IMR-90 (cell line): Measurements from ENCODE around the gene CDK5. TPM values are rescaled to one million over a fixed set of nuclear protein-coding genes. Genes with fewer than 3 reads are reported as not detected.

Experiments
- ATAC-seq: fragments of 200-7000 bp; cut with Tn5 transposase; 2 replicates; pipeline ENCODE4 v1.9.1; 2020; ENCODE audit warnings: low read depth, mild to moderate bottlenecking, moderate library complexity
- BruUV-seq: library from RNA; stranded (reverse); fragments of 400-500 nt; replicated peaks from 2 replicates; lab custom pipeline; 2021; lab: Mats Ljungman, UMichigan
- CTCF ChIA-PET: fragments of 300-600 bp; formaldehyde crosslinking; extraction: SDS; loops from one replicate; lab custom pipeline; 2021; ENCODE audit warnings: antibody characterized with exemption; lab: Yijun Ruan, JAX
- POLR2A ChIA-PET: fragments of 300-600 bp; sonication (Branson Sonifier 250); formaldehyde crosslinking; loops from one replicate; lab custom pipeline; 2022; ENCODE audit warnings: antibody characterized with exemption; ENCODE audit not compliant: unreplicated experiment; lab: Charles Lee
- DNase-seq: peaks from one replicate; pipeline ENCODE4 v3.0.0; 2013
- H2AFZ ChIP-seq: replicated peaks from 2 replicates; pipeline ENCODE3; 2013; ENCODE audit warnings: low read length, mild to moderate bottlenecking; ENCODE audit not compliant: poor library complexity
- H2AK5ac ChIP-seq: 2 replicates; pipeline ENCODE4 v1.6.1; 2013; ENCODE audit warnings: low read depth, low read length, inconsistent platforms
- H2AK9ac ChIP-seq: replicated peaks from 2 replicates; pipeline ENCODE3; 2013; ENCODE audit warnings: mild to moderate bottlenecking, low read depth, low read length, moderate library complexity; ENCODE audit not compliant: poor library complexity
- H2BK120ac ChIP-seq: 2 replicates; pipeline ENCODE4 v1.6.1; 2013; ENCODE audit warnings: low read depth, low read length, inconsistent platforms
- H2BK15ac ChIP-seq: 3 replicates; pipeline ENCODE4 v1.6.1; 2013; ENCODE audit warnings: low read depth, low read length, inconsistent platforms
- H2BK20ac ChIP-seq: 2 replicates; pipeline ENCODE4 v1.6.1; 2013; ENCODE audit warnings: low read depth, mild to moderate bottlenecking, inconsistent platforms, low read length, moderate library complexity
- H2BK5ac ChIP-seq: 2 replicates; pipeline ENCODE4 v1.6.1; 2013; ENCODE audit warnings: mild to moderate bottlenecking, low read depth, low read length, inconsistent platforms; ENCODE audit not compliant: poor library complexity, severe bottlenecking
- H3K14ac ChIP-seq: replicated peaks from 2 replicates; pipeline ENCODE4 v1.6.1; 2013; ENCODE audit warnings: low read depth, low read length, inconsistent platforms
- H3K18ac ChIP-seq: 2 replicates; pipeline ENCODE4 v1.6.1; 2013; ENCODE audit warnings: low read depth, low read length, control low read depth
- H3K23ac ChIP-seq: 2 replicates; pipeline ENCODE4 v1.6.1; 2013; ENCODE audit warnings: low read depth, low read length, inconsistent platforms
- H3K27ac ChIP-seq: 2 replicates; pipeline ENCODE4 v1.5.1; 2013; ENCODE audit warnings: mild to moderate bottlenecking, control low read depth, low read length; ENCODE audit not compliant: insufficient read depth
- H3K27me3 ChIP-seq: 2 replicates; pipeline ENCODE4 v1.6.1; 2013; ENCODE audit warnings: low read length; ENCODE audit not compliant: control insufficient read depth, insufficient read depth
- H3K36me3 ChIP-seq: 2 replicates; pipeline ENCODE4 v1.6.1; 2013; ENCODE audit warnings: low read length, mixed read lengths; ENCODE audit not compliant: control insufficient read depth, insufficient read depth
- H3K4ac ChIP-seq: 2 replicates; pipeline ENCODE4 v1.6.1; 2013; ENCODE audit warnings: low read depth, low read length, inconsistent platforms
- H3K4me1 ChIP-seq: 2 replicates; pipeline ENCODE4 v1.6.1; 2013; ENCODE audit warnings: low read length, mixed read lengths; ENCODE audit not compliant: control insufficient read depth, insufficient read depth
- H3K4me2 ChIP-seq: 2 replicates; pipeline ENCODE4 v1.6.1; 2013; ENCODE audit warnings: low read depth, mild to moderate bottlenecking, control low read depth, low read length, moderate library complexity
- H3K4me3 ChIP-seq: 2 replicates; pipeline ENCODE4 v1.5.1; 2013; ENCODE audit warnings: low read depth, mild to moderate bottlenecking, control low read depth, low read length, moderate library complexity; ENCODE audit not compliant: insufficient read depth
- H3K56ac ChIP-seq: 2 replicates; pipeline ENCODE4 v1.6.1; 2013; ENCODE audit warnings: low read length, inconsistent platforms; ENCODE audit not compliant: insufficient read depth; ENCODE audit errors: extremely low read depth
- H3K79me1 ChIP-seq, 2 experiments: 2 replicates each; pipeline ENCODE4 v1.6.1; 2013; ENCODE audit warnings: low read length in 2 of 2, inconsistent platforms in 1 of 2, low read depth in 1 of 2
- H3K9ac ChIP-seq: 2 replicates; pipeline ENCODE4 v1.6.1; 2013; ENCODE audit warnings: low read depth, low read length, control low read depth
- H3K9me1 ChIP-seq: 2 replicates; pipeline ENCODE4 v1.6.1; 2013; ENCODE audit warnings: low read length, inconsistent platforms; ENCODE audit not compliant: insufficient read depth
- H3K9me3 ChIP-seq: 2 replicates; pipeline ENCODE4 v1.6.1; 2013; ENCODE audit warnings: low read length; ENCODE audit not compliant: control insufficient read depth, insufficient read depth
- H4K20me1 ChIP-seq: 2 replicates; pipeline ENCODE4 v1.6.1; 2013; ENCODE audit warnings: low read length, inconsistent platforms; ENCODE audit not compliant: insufficient read depth
- H4K5ac ChIP-seq: 2 replicates; pipeline ENCODE4 v1.6.1; 2013; ENCODE audit warnings: mild to moderate bottlenecking, low read depth, low read length, control low read depth
- H4K8ac ChIP-seq, 2 experiments: 2 replicates each; pipeline ENCODE4 v1.6.1; 2013; ENCODE audit warnings: low read depth in 2 of 2, low read length in 2 of 2, control low read depth in 1 of 2, inconsistent platforms in 1 of 2
- H4K91ac ChIP-seq: 2 replicates; pipeline ENCODE4 v1.6.1; 2013; ENCODE audit warnings: low read depth, low read length, inconsistent platforms; ENCODE audit not compliant: insufficient read depth
- CEBPB ChIP-seq: IDR thresholded peaks from 2 replicates; pipeline ENCODE4 v1.6.1; 2012; ENCODE audit warnings: low read depth, low read length, improper control_type of control experiment
- CHD1 ChIP-seq: IDR thresholded peaks from 2 replicates; pipeline ENCODE4 v1.6.1; 2012; ENCODE audit warnings: low read depth, low read length, improper control_type of control experiment
- CTCF ChIP-seq: conservative IDR thresholded peaks from 2 replicates; pipeline ENCODE4 v1.5.1; 2012; ENCODE audit warnings: mild to moderate bottlenecking, low read depth, low read length, improper control_type of control experiment
- FOS ChIP-seq: fragments of 150-350 bp; IDR thresholded peaks from 2 replicates; pipeline ENCODE4 v1.6.1; 2016; ENCODE audit warnings: low read depth, low read length
- MAFK ChIP-seq: IDR thresholded peaks from 2 replicates; pipeline ENCODE4 v1.6.1; 2012; ENCODE audit warnings: low read depth, low read length, improper control_type of control experiment
- MAZ ChIP-seq: IDR thresholded peaks from 2 replicates; pipeline ENCODE4 v1.6.1; 2012; ENCODE audit warnings: low read depth, mild to moderate bottlenecking, low read length, improper control_type of control experiment, moderate library complexity, borderline replicate concordance
- MXI1 ChIP-seq: IDR thresholded peaks from 2 replicates; pipeline ENCODE4 v1.6.1; 2012; ENCODE audit warnings: low read depth, mild to moderate bottlenecking, low read length, moderate library complexity, borderline replicate concordance
- NFE2L2 ChIP-seq: fragments of 150-350 bp; IDR thresholded peaks from 2 replicates; pipeline ENCODE4 v1.6.1; 2016; ENCODE audit warnings: low read depth, mild to moderate bottlenecking, low read length
- POLR2A ChIP-seq: IDR thresholded peaks from 2 replicates; pipeline ENCODE4 v1.6.1; 2012; ENCODE audit warnings: mild to moderate bottlenecking, low read depth, low read length
- RAD21 ChIP-seq: IDR thresholded peaks from 2 replicates; pipeline ENCODE4 v1.6.1; 2012; ENCODE audit warnings: low read length, improper control_type of control experiment
- RCOR1 ChIP-seq: IDR thresholded peaks from 2 replicates; pipeline ENCODE4 v1.6.1; 2012; ENCODE audit warnings: mild to moderate bottlenecking, low read length, improper control_type of control experiment; ENCODE audit not compliant: insufficient replicate concordance
- RFX5 ChIP-seq: IDR thresholded peaks from 2 replicates; pipeline ENCODE4 v1.8.0; 2012; ENCODE audit warnings: low read depth, mild to moderate bottlenecking, low read length, moderate library complexity
- SMC3 ChIP-seq: fragments of 150-350 bp; IDR thresholded peaks from 2 replicates; pipeline ENCODE4 v1.6.1; 2016; ENCODE audit warnings: low read depth, mild to moderate bottlenecking, antibody characterized with exemption, low read length, moderate library complexity
- WGBS, 2 experiments: methylation state at CpG; one replicate each; pipeline versions ENCODE4 v1.1.5 to v1.1.7; 2013; ENCODE audit warnings: missing lambda C conversion rate in 2 of 2; ENCODE audit not compliant: insufficient read length in 1 of 2; ENCODE audit errors: extremely low coverage in 2 of 2; 5-methylcytosine and 5-hydroxymethylcytosine counted together
- dilution Hi-C: fragments of 300-500 bp; cut with HindIII; formaldehyde crosslinking; loops from one replicate; pipeline ENCODE4 v1.14.3; 2018; ENCODE audit warnings: low sequenced_read_pairs; ENCODE audit not compliant: unreplicated experiment
- in situ Hi-C: fragments of 300-500 bp; cut with MboI; formaldehyde crosslinking; loops from 3 replicates; pipeline ENCODE4 v1.14.3; 2019; ENCODE audit warnings: low sequenced_read_pairs, inconsistent platforms, mixed read lengths
- intact Hi-C: fragments of 100-400 bp; cut with micrococcal nuclease; formaldehyde crosslinking; loops from 2 replicates; pipeline ENCODE4 v1.10.0; 2022
- polyA plus RNA-seq, 3 experiments: library from polyadenylated mRNA; depleted of rRNA; stranded (reverse); fragments of >200 nt; gene quantifications; 2 replicates each; pipeline ENCODE4 v1.2.3, GENCODE V29; 2012; ENCODE audit warnings: low replicate concordance in 1 of 3
- total RNA-seq: library from RNA; depleted of rRNA; stranded (reverse); fragments of >200 nt; gene quantifications from 2 replicates; pipeline ENCODE4 v1.2.3, GENCODE V29; 2012
- TF ChIP-seq, protein P1 (sequence below): fragments of 150-350 bp; IDR thresholded peaks from 2 replicates; pipeline ENCODE4 v1.6.1; 2016; ENCODE audit warnings: low read depth, mild to moderate bottlenecking, low read length, moderate library complexity, borderline replicate concordance

The CDK5 gene
- total and polyA plus RNA-seq, 2 of the 4 experiments (the other 2 are of a cell fraction), result 22.4 to 34.8 TPM

DNA sequence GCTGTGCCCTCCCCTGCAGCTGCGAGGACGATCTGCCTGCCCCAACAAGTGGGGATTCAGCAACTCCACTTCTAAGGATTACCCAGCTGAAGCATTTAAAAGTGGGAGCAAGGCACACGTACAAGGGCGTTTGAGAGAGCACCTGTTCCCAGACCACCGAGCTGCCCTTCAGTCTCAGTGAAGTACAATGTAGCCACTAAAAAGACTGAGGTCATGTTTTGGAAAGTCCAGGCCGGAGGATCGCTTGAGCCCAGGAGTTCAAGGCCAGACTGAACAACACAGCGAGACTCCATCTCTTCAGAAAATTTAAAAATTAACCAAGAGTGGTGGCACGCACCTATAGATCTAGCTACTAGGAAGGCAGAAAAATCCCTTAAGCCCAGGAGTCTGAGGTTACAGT lies 52.1 kb downstream of the CDK5 start:
- no peak overlapping the region for H2BK5ac ChIP-seq
- 48% methylated on average over 3 of the region's 9 CpGs; no CpG with 5 or more reads in 1 of the 2 experiments for WGBS, 2 experiments
- no peak overlapping the region for H3K27ac ChIP-seq
- H4K20me1 ChIP-seq, result no peaks in the 10 kb centered on the region
- no peak overlapping the region for H3K56ac ChIP-seq
- DNase-seq (no peak), ATAC-seq (no peak)
- no peak overlapping the region for H2BK120ac ChIP-seq
- no peak overlapping the region for H2AK5ac ChIP-seq
- dilution Hi-C loops (no loop called here), intact Hi-C loops (no loop called here), in situ Hi-C loops (no loop called here)
- ChIA-PET CTCF (interaction anchor here (2.0 kb wide), 1 partner anchor 43 kb away, joined by 4 read pairs; no protein-coding TSS in a partner anchor), POLR2A (no interaction called here)
- no peak overlapping the region for H3K18ac ChIP-seq
- no peak overlapping the region for H2AK9ac ChIP-seq
- H2BK20ac ChIP-seq, result no peak overlapping the region
- no peaks in the 10 kb centered on the region for H3K9me1 ChIP-seq
- H2BK15ac ChIP-seq, result no peak overlapping the region
- H3K4me2 ChIP-seq, result no peak overlapping the region
- H3K4me1 ChIP-seq, result peaks cover 2% of the 10 kb centered on the region; the same call in 1 of the 2 replicates
- H4K91ac ChIP-seq, result no peak overlapping the region
- TF ChIP-seq NFE2L2 (no peak), POLR2A (no peak), CEBPB (no peak), RFX5 (no peak), MXI1 (no peak), FOS (no peak), MAFK (no peak), RAD21 (no peak), RCOR1 (no peak), SMC3 (no peak), MAZ (no peak), CTCF (no peak), CHD1 (no peak)
- TF ChIP-seq, protein P1, sequence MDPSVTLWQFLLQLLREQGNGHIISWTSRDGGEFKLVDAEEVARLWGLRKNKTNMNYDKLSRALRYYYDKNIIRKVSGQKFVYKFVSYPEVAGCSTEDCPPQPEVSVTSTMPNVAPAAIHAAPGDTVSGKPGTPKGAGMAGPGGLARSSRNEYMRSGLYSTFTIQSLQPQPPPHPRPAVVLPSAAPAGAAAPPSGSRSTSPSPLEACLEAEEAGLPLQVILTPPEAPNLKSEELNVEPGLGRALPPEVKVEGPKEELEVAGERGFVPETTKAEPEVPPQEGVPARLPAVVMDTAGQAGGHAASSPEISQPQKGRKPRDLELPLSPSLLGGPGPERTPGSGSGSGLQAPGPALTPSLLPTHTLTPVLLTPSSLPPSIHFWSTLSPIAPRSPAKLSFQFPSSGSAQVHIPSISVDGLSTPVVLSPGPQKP, result no peak
- H2AFZ ChIP-seq, result no peak overlapping the region
- no peak overlapping the region for H4K5ac ChIP-seq
- no peaks in the 10 kb centered on the region for H3K36me3 ChIP-seq
- no peaks in the 10 kb centered on the region for H3K79me1 ChIP-seq
- H3K4me3 ChIP-seq, result no peak overlapping the region
- H3K9me3 ChIP-seq, result no peaks in the 10 kb centered on the region
- no peak overlapping the region for H3K14ac ChIP-seq
- H3K23ac ChIP-seq, result no peak overlapping the region
- H4K8ac ChIP-seq, result no peak overlapping the region
- H3K9ac ChIP-seq, result no peak overlapping the region
- no peak overlapping the region for H3K4ac ChIP-seq
- no TSS peak for BruUV-seq
- H3K27me3 ChIP-seq, result peaks cover 16% of the 10 kb centered on the region
